GM18870 (cell line): Measurements from ENCODE around the gene LHFPL2.
"Not testable (repeated sequence)": the region's sequence is repeated elsewhere in the genome, so short reads cannot be mapped to it uniquely, and the experiment has no call there.

Experiments used
- ATAC-seq: cut with Tn5 transposase; IDR thresholded peaks from one replicate; pipeline ENCODE4 v1.9.1; 2021; ENCODE audit warnings: moderate library complexity; ENCODE audit not compliant: unreplicated experiment

LHFPL2 gene

DNA sequence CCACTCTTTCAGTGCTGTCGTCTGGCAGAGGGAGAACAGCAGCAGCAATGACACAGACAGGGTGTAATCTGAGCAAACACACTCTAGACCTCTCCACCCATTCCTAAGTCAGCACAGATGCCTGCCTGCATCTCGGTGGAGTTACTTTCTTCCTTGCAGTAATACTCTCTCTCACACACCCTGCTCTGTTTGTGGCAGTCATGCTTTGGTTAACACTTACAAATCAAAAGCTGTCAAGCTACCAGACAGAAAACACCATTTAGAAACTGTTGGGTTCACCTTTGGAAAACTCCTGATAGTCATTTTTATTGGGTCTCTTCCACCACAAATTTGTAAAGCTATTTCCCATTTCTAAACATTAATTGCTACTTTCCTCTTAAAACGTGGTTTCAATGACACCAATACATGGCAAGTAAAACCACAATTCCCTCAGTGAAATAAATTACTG lies 27.3 kb downstream of the LHFPL2 start:
- no peak for ATAC-seq

GRCh38 chr5:78620119-78620518 lies 28.5 kb downstream of the LHFPL2 start:
- ATAC-seq, result not testable (repeated sequence)

GRCh38 chr5:78618303-78618702 lies 30.3 kb downstream of the LHFPL2 start:
- no peak for ATAC-seq

- no peak for ATAC-seq
Measured at GRCh38 chr5:78615697-78616096, 32.9 kb downstream of the LHFPL2 start.

DNA sequence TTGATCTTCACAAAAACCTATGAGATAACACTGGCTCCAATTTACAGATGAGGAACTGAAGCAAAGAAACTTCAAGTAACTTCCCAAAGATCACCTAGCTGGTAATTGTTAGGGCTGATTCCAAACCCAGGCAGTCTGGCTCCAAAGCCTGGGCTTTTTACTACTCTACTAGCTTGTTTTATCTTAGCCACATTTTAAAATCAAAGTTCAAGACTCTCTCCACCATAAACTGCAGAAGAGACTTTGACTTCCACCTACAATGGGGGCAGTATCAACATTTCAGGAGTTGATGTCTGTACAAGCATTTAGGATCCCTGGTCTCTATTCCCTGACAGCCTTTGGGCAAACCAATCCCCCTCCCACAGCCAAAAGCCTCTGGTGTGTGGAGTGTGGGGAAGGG lies 33.8 kb downstream of the LHFPL2 start:
- ATAC-seq, result no peak

DNA sequence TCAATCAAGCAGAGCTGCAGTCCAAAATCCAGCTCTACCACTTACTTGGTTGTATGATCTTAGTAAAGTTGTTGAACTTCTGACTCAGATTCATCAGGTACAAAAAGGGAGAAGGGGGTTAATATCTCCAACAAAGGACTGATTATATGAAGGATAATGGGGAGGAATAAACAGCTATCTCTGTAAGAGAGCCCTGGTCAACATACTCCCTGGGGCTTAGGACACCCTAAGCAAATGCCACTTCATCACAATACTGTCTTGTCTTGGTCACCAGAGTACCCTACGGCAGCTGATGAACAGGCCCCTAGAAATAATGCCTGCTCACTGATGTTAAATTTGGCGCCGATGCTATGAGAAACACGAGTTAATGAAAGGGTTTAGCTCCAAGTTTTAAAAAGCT lies 34.8 kb downstream of the LHFPL2 start:
- no peak for ATAC-seq

DNA sequence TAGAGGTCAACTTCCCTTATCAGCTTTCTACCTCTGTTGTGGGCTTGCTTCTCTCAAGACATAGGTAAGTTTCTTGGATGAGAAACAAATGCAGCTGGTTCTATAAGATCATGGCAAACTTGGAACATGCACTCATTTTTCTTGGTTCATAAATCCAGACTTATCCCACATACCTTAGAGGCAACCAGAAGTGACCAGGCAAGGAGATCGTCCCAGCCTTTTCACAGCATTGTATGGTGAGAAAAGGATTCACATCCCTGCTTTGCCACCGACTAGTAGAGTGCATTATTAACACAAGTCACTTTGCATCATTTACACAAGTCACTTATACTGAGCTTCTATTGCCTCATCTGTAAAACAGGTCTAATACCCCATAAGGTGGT lies 35.4 kb downstream of the LHFPL2 start:
- no peak for ATAC-seq

GRCh38 chr5:78612227-78613150 lies 36.1 kb downstream of the LHFPL2 start:
- no peak for ATAC-seq

GRCh38 chr5:78611126-78611605 lies 37.4 kb downstream of the LHFPL2 start:
- no peak for ATAC-seq

- ATAC-seq, result no peak
Measured at GRCh38 chr5:78610636-78611035, 37.9 kb downstream of the LHFPL2 start.

- ATAC-seq, result no peak
Measured at GRCh38 chr5:78610163-78610583, 38.4 kb downstream of the LHFPL2 start.

DNA sequence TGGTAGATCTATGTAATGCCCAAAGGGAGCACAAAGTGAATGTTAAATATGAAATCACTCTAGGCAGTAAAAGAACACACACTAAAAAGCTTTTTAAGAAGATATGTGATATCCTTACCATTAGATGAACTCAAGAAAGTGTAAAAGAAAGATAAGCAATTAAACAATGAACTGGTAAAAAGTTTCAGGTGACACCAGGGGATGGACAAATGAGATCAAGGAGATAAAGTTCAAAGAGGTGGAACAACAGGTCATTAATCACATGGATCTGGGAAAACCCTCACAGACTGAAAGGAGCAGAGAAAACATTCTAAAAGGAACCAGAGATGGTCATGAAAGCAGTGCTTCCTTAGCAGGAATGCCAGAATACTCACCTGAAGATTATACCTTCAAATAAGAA lies 40.7 kb downstream of the LHFPL2 start:
- ATAC-seq, result no peak

DNA sequence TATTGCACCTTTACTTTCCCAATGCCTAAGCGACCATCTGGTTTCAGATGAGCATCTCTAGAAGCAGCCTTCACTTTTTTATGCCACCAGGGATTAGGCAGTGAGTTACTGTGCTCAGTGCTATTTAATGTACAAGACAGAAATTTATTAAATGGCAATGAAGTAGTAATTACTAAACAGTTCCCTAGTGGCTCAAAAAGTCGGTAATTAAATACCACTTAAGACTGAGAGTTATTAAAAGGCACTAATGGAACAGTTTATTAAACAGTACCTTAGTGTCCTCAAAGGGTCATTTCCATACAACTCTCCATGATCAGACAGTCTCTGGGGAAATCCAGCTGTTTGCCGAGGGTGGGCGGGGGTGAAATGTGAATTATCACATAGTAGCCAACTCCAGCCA lies 42.3 kb downstream of the LHFPL2 start:
- no peak for ATAC-seq

DNA sequence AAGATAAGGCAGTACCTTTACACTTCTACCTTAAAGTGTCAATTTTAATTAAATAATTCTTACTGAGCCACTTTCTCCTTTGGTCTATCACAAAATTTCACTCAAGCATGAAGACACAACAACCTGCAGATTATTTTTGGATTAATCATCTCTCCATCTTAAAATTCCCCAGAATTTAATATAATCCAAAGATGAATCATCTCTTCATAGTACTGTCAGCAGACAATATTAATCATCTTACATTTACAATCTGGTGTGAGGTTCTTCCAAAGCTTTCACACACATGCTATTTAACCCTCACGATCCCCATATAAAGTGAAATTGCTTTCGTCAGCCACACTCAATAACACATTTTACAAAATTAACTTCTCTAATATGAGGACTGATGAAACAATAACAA lies 43.0 kb downstream of the LHFPL2 start:
- no peak for ATAC-seq

- ATAC-seq, result no peak
Measured at GRCh38 chr5:78604689-78605285, 43.8 kb downstream of the LHFPL2 start.

DNA sequence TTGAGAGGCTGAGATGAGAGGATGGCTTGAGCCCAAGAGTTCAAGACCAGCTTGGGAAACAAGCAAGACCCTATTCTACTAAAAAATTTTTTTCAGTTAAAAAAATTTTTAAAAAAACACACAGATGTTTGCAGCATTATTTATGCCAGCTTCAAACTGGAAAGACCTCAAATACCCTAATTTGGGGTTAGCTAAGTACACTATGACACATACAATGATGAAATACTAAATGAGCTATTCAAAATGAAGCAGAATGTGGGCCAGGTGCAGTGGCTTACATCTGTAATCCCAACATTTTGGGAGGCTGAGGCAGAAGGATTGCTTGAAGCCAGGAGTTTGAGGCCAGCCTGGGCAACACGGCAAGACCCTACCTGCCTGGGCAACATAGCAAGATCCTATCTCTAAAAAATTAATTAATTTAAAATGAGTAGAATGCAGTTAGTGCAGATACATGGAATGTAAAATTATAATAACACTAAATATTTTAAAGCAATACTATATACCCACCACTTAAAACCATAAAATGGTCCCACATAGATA lies 44.9 kb downstream of the LHFPL2 start:
- ATAC-seq, result no peak

DNA sequence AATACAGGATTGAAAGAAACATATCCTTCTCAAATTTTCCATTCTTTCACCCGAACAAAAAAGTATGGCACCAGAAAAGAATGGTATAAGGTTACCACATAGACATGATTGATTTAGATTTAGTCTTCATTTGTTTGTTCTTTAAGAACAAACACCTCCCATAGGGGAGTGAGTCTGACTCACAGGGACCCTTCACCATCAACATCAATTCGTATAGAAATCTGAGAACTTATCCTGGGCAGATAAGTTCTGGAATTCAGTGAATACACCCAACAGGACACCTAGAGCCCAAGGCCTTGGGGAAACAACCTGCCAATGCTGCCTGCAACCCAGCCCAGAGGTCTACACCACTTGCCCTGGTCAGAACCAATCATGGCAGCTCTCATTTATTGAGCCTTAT lies 46.2 kb downstream of the LHFPL2 start:
- no peak for ATAC-seq

DNA sequence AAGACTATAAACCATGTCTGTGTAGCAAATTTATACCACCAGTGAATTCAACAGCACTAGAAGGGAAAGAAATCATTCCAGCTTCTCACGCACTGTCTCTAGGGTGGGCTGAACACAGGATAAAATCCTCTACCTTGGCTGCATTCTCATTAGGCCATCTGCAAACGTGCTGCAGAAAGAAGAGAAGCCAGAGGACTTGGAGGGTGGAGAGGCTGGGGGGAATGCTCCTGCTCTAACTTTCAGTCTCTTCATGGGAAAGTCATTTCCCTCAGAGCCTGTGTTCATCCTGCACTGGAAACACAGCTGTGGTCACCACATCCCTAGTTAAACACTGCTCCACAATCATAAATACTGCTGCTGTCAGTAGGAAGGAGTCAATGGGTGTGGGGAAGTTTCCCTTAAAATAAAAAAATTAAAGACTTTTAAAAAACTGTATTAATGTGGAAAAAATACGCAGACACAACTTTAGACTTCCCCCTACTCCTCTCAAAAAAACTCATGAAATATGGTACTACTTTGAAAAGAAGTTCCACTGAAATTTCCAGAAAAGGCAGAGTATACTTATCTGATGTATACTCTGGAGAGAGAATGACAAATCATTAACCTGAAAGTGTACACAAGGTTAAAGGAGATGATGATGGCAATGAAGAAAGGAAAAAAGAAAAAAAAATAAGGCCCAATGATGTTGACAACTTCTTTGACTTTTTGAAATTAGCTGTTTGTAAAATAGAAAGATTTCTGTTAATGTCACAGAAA lies 46.8 kb downstream of the LHFPL2 start:
- ATAC-seq, result no peak

DNA sequence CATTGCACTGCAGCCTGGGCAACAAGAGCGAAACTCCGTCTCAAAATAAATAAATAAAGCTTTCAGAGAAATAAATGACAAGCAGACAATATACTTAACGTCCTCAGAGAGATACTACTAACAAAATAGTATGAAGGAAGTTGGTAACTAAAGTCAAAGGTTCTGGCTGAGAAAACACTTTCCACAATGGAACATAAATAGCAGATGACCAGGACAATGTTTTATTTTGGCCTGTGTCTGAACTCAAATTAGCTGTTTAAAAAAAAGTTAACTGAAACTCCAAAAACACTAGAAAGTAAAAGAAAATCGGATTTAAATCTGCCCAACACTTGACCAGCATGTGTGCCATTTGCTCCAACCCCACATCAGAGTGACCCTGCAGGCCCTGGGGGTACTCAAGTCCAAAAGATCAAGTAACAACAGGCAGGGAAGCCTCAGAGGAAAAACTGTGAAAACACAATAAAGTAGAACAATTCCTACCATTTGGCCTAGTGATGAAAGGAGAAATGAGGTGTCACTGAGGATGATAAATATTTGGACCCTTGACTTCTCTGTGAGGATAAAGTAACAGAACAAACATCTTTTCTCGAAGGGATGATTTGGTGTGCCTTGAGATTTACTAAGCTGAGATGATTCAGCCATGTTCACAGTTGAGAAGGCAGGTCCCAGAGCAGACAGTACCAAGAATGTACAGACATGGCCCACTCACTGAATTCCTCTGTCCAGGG lies 47.7 kb downstream of the LHFPL2 start:
- ATAC-seq, result no peak

DNA sequence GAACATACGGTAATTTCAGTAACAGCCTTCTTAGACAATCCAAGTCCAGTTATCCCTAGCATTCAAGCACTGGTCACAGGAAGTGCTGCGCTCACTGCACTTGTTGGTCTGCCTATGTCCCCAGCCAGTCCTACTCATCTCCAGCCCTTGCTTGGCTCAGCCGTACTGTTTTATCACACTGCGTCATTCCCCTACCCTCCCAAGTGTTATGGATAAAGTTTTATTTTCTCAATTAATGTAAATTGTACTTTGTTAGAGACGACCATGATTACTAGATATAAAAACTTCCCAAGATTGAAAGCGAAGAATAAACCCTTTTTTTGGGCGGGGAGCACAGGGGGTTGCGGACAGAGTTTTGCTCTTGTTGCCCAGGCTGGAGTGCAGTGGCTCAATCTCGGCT lies 49.6 kb downstream of the LHFPL2 start:
- ATAC-seq, result no peak

- ATAC-seq, result no peak
Measured at GRCh38 chr5:78597974-78598371, 50.6 kb downstream of the LHFPL2 start.
